DMS 273 treated with DMSO at 0.1 percent for 48 hours (cell line): ENCODE data around the gene TMEM240.

Source experiments
- DNase-seq: peaks from one replicate; lab custom pipeline; 2025; lab: John Stamatoyannopoulos, UW

TMEM240 gene

DNA sequence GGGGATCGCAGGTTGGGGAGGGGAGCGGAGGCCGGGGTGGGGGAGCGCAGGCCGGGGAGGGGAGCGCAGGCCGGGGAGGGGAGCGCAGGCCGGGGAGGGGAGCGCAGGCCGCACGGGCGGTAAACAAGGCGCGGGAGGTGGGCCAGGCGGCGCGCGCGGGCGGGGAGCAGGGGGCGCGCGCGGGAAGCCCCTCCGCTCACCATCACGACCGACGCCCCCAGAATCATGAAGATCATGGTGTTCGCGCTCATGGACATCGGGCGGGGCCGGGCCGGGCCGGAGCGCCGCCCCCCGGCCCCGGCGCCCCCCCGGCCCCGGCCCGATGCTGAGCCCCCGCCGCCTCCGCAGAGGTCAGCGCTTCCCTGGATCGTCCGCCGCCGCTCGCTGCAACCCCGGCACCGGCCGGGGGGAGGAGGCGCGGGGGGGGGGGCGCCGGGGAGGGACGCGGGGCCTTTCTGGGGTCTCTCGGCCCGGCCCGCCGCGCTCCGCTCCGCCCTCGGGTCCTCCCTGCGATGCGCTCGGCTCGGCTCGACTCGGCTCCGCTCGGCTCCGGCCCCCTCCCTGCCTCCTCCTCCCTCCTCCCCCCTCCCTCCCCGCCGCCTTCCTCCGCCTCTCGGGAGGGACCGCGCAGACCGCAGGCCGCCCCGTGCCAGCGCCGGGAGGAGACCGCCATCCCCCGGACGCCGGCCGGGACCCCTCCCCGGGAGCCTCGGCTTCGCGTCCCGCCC lies at the start of gene TMEM240:
TMEM240 (minus strand) TSS at position 535 of the 728 bp plus-strand sequence; CDS start at position 257, 278 bp downstream.
- no peak for DNase-seq

DNA sequence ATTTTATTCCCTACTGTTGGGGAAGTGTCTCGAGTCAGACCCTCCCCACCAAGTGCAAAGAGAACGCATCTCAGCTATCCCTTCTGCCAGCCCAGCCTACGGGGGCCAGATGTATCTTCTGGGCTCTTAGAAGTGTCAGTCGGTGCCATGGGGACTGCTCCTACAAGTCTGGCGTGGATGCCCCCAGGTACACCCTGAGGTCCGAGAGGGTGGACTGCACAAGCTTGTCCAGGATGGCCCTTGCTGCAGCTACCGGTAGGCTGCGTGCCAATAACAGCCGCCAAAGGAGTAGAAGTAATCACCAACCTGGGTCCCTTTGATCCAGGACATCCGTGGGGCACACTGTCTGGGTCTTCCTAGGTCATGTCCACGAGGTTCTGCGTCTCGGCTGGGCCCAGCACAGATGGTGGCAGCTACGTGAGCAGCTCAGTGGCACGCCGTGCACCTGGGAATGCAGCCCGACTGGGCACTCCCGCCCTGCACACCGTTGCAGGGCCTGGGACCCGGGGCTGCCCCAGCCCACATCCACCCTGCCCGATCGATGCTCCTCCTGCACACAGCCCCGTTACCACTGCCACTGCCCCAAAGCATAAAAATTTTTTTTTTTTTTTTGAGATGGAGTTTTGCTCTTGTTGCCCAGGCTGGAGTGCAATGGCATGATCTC lies 43.1 kb upstream of the TMEM240 start:
- no peak for DNase-seq

- no peak for DNase-seq
These were observed 42.3 kb upstream of the TMEM240 start for GRCh38 chr1:1582585-1583346.

DNA sequence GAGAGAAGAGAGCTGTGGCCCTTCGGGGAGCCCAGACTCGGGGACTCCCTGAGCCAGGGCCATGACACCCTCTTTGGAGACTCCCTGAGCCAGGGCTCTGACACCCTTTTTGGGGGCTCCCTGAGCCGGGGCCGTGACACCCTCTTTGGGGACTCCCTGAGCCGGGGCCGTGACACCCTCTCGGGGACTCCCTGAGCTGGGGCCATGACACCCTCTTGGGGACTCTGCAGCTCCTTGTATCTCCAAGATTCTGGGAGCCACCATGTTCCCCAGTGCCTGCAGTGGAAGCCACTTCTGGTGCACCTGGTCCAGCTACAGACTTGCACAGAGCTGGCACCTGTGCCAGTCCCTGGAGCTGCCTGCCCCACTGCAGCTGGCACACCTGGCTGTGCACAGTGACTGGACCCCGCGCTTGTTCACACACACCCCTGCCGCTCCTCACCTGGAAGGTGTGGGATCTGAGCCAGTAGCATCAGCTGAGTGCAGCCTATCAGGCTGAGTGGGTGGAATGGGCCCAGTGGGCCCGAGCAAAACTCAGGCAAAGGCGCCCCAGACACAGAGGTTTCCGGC lies 38.0 kb upstream of the TMEM240 start:
- DNase-seq: no peak

DNA sequence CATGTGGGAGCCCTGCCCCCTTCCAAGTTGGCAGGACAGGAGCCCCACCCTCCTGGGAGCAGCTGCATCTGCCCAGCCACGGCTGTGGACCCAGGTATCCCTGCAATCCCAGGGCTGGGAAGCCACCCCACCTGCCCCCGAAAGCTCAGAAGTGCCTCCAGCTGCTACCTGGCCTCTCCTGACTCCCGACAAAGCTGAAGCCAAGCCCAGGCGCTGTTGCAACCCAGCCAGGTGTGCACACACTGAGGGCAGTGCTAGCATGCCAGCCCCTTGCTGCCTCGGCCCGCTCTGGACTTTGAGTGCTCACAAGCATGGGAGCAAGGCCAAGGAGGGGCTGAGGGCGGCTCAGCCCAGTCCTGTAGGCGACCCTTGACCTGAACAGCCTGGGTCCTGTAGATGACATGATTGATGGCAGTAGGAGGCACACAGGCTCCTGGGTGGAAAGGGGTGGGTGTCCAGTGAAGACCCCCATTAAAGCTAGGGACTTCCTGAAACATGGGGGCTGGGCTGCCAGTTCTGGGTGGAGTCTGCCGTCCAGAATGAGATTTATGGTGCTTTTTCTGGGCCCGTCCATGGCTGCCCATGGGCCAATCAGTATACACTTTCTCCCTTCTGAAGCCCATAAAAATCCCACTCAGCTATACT lies 37.1 kb upstream of the TMEM240 start:
- DNase-seq: no peak

- peak; percentile 66 for DNase-seq
These were observed 34.5 kb upstream of the TMEM240 start, which contains the start of gene SSU72 for GRCh38 chr1:1574721-1575537. Gene SSU72 (minus strand): TSS chr1:1574863. CDS start chr1:1574557, 306 bp downstream.

- DNase-seq: peak; percentile 46
These were observed 33.7 kb upstream of the TMEM240 start for GRCh38 chr1:1573843-1574720.

DNA sequence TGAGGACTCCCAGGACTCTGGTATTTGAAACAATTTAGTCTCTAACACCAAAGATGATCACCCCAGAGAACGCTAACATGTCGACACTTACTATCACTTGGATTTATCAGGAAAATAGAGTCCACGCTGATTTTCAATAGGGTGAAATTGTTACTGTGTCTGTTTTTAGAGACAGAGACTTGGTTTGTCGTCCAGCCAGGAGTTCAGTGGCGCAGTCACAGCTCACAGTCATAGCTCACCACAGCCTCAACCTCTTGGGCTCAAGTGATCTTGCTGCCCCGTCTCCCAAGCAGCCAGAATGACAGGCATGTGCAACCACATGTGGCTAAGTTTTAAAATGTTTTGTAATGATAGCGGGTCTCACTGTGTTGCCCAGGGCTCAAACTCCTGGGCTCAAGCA lies 28.9 kb upstream of the TMEM240 start:
- no peak for DNase-seq

DNA sequence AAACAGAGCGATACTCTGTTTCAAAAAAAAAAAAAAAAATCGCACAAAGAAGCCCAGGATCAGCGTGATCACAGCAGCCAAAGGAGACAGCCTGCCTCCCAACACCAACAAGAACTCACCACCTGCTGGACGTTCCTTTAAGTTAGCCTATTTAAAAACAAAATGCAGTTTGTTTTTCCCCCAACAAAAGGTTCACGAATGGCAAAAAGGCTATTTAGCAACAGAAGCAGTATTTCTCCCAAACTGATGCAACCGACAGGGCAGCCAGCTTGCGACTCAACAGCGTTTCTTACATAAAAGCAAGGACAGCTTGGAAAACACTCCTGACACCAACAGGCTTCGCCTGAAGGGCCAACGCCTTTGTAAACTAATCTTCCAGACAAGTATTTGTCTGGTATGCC lies 27.5 kb upstream of the TMEM240 start:
- no peak for DNase-seq

- no peak for DNase-seq
These were observed 26.9 kb upstream of the TMEM240 start for GRCh38 chr1:1567152-1567875.

DNA sequence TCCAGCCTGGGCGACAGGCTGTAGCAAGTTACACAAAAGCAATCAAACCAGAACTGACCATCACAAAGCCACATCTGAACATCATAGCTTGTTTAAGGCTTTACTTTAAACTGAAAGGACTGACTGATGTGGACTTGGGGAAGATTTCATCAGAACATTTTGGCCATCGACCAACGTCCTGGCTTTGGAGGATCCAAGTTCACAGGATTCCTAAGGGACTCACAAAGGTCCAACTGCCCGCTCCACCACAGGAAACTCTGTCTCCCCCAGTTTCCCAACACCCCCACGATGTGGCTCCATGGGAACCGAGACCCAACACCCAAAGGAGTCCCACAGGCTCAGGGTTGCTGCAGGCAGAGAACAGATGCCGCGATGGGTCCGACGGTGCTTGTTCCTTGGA lies 24.9 kb upstream of the TMEM240 start:
- no peak for DNase-seq

- DNase-seq: no peak
These were observed 23.8 kb upstream of the TMEM240 start for GRCh38 chr1:1564268-1564667.

DNA sequence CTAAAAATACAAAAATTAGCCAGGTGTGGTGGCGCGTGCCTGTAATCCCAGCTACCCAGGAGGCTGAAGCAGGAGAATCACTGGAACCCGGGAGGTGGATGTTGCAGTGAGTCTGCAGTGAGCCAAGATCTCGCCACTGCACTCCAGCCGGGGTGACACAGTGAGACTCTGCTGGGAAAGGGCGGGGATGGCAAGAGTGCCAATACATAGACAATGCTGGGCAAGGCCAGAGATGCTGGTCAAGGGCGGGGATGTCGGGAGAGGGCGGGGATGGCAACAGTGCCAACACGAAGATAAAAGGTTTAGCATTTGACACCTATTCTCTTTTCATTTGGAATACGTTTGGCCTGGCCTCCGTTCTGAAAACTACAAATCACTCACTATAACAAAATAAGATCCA lies 23.3 kb upstream of the TMEM240 start:
- no peak for DNase-seq

- DNase-seq: peak; percentile 71
These were observed 22.3 kb upstream of the TMEM240 start for GRCh38 chr1:1562556-1563195.

- no peak for DNase-seq
These were observed 21.5 kb upstream of the TMEM240 start for GRCh38 chr1:1561801-1562470.

DNA sequence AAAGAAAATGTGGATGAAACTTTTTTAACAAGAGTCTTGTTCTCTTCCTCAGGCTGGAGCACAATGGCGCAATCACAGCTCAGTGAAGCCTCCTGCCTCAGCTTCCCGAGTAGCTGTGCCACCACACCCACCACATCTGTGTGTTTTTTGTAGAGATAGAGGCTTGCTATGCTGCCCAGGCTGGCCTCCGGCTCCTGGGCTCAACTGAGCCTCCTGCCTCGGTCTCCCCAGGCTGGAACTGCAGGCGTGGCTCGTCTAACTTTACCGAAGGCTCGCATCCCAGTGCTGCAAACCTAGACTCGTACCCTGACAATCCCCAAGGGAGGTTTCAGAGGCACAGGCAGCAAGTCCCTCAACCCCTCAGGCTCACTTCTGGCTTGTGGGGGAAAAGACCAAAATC lies 19.8 kb upstream of the TMEM240 start:
- no peak for DNase-seq

DNA sequence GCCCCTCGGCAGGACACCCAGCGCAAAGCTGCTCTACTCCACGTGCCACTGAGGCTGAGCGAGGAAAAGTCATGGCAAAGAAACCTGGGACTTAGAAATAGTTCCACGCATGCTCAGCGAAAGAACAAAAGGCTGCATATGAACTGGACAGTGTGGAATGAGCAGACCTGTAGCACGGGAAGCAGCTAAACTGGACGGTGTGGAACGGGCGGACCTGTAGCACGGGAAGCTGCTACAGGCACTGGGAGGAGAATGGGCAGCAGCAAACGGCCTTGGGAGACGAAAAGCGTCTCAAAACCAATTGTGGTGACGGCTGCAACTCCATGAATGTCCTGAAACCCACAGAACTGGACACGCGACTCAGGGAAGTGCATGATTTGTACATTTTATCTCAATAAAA lies 18.6 kb upstream of the TMEM240 start:
- no peak for DNase-seq

DNA sequence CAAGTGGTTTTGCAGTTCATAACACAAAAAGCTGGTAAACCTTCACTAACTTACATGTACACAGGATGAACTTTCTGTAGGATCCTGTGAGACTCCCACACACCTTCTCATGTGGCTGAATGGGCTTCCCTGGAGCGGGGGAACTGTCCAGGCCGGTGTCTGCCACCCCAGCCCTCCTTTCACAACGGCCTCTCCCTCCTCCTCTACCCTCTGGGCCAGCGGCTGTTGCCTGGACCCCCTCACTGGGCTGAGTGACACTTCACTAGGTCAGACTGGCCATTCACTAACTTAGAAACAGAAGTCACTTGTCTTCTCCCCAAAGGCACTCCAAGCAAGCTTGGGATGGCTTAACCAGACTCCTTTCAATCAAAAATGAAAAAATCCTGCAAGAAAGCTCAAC lies 18.2 kb upstream of the TMEM240 start:
- DNase-seq: no peak
